Progenitor cell of endocrine pancreas (in vitro differentiated cells): ENCODE data around the gene CALM1. TPM values are rescaled to one million over a fixed set of nuclear protein-coding genes. Genes with fewer than 3 reads are reported as not detected.

Experiments used
- DNase-seq: peaks from one replicate; pipeline ENCODE4 v3.0.0; 2021; ENCODE audit warnings: low spot score; ENCODE audit not compliant: unreplicated experiment
- H3K27ac Mint-ChIP-seq: 2 replicates; pipeline ENCODE4 v1.8.0; 2021; ENCODE audit warnings: mild to moderate bottlenecking, moderate library complexity, mixed read lengths
- H3K27me3 Mint-ChIP-seq: 2 replicates; pipeline ENCODE4 v1.8.0; 2021; ENCODE audit warnings: mixed read lengths
- H3K36me3 Mint-ChIP-seq: 2 replicates; pipeline ENCODE4 v1.8.0; 2022; ENCODE audit warnings: mixed read lengths; ENCODE audit not compliant: insufficient read depth
- H3K4me1 Mint-ChIP-seq: 2 replicates; pipeline ENCODE4 v1.8.0; 2021; ENCODE audit warnings: low read depth, mixed read lengths
- H3K4me3 Mint-ChIP-seq: 2 replicates; pipeline ENCODE4 v1.8.0; 2021; ENCODE audit warnings: low read depth, mild to moderate bottlenecking, moderate library complexity, mixed read lengths
- H3K9me3 Mint-ChIP-seq: 2 replicates; pipeline ENCODE4 v1.8.0; 2021; ENCODE audit warnings: low read depth, mixed read lengths
- total RNA-seq: library from RNA; stranded (reverse); gene quantifications from 2 replicates; pipeline ENCODE4 v1.2.1, GENCODE V29; 2021
- TF ChIP-seq, protein P1 (sequence below): fragments of 200-600 bp; sonication (generic); IDR thresholded peaks from one replicate; pipeline ENCODE4 v1.5.0; 2021; ENCODE audit warnings: antibody characterized with exemption, mild to moderate bottlenecking; ENCODE audit not compliant: unreplicated experiment

The CALM1 gene
- total RNA-seq, 1 donor from 2014 or later: 331 TPM

DNA sequence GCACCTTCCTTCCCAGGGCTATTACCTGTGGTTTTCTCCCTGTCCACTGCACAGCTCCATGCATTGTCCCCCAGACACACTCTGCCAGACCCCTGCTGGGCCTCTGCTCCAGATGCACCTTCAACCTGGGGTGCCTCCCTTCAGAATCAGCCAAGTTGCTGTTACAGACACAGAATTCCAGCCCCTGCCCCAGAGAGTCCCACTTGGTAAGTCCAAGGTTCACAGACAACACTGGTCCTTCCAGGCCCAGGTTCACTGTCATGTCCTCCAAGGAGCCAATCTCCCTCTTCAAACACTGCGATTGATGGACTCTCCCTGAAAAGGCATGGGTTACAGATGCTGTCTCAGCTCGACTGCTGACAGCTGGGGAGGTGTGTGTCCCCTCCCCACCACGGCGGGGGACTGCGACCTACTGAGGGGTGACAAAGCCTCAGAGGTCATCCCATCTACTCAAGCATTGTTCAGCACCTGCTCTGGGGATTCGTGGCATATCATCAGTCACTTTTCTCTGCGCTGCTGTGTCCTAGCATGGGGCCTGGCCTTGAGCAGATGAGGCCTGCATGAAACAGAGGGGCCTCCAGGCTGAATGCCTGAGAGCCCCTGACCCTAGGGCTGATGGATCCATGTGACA is 24.3 kb downstream of the CALM1 start:
- Mint-ChIP-seq H3K27ac (no peak overlapping the region), H3K27me3 (peaks cover 3% of the 10 kb centered on the region), H3K9me3 (peaks cover 6% of the 10 kb centered on the region), H3K4me3 (no peak overlapping the region), H3K36me3 (no peaks in the 10 kb centered on the region), H3K4me1 (no peaks in the 10 kb centered on the region)
- no peak for DNase-seq
- TF ChIP-seq, protein P1, sequence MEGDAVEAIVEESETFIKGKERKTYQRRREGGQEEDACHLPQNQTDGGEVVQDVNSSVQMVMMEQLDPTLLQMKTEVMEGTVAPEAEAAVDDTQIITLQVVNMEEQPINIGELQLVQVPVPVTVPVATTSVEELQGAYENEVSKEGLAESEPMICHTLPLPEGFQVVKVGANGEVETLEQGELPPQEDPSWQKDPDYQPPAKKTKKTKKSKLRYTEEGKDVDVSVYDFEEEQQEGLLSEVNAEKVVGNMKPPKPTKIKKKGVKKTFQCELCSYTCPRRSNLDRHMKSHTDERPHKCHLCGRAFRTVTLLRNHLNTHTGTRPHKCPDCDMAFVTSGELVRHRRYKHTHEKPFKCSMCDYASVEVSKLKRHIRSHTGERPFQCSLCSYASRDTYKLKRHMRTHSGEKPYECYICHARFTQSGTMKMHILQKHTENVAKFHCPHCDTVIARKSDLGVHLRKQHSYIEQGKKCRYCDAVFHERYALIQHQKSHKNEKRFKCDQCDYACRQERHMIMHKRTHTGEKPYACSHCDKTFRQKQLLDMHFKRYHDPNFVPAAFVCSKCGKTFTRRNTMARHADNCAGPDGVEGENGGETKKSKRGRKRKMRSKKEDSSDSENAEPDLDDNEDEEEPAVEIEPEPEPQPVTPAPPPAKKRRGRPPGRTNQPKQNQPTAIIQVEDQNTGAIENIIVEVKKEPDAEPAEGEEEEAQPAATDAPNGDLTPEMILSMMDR: no peak

DNA sequence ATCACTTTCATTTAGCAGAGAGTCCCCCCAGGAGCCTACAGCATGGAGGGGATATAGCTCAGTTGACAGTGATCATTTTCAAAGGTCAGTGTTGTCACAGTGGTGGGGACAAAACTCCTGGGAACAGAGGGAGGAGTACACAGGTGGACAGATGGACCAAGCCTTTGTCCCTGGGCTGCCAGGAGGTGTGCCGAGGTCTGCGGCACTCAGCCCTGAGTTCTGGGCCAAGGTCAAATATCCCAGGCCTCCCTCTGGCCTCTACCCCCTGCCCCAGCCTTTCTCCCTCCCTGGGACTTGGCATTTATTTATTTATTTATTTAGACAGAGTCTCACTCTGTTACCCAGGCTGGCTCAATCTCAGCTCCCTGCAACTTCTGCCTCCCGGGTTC is 24.8 kb downstream of the CALM1 start:
- Mint-ChIP-seq H3K36me3 (no peaks in the 10 kb centered on the region), H3K27ac (no peak overlapping the region), H3K9me3 (peaks cover 6% of the 10 kb centered on the region), H3K4me1 (no peaks in the 10 kb centered on the region), H3K4me3 (no peak overlapping the region), H3K27me3 (peaks cover 4% of the 10 kb centered on the region)
- DNase-seq: no peak
- TF ChIP-seq, protein P1: no peak

DNA sequence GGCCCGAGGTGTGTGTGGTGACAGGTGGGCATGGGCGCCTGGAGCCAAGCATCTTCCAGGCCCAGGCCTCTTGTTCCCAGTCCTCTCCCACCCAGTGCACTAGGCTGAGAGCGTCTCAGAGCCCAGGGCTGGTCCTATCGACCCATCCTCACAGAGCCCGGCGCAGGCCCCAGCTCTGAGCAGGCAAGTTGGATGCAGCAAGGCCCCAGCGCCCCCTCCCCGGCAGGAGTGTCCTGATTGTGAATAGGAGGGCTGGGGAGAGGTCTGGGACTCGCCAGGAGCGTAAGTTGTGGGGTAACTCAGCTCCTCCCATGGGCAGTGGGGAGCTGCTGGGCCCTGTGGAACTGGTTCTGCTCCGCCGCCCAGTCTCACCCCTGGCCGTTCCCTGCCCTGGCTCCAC is 26.3 kb downstream of the CALM1 start:
- no peak overlapping the region for H3K27ac Mint-ChIP-seq
- no peak overlapping the region for H3K4me3 Mint-ChIP-seq
- peaks cover 2% of the 10 kb centered on the region for H3K9me3 Mint-ChIP-seq
- H3K27me3 Mint-ChIP-seq: peaks cover 8% of the 10 kb centered on the region
- TF ChIP-seq, protein P1: no peak
- no peak for DNase-seq
- H3K4me1 Mint-ChIP-seq: no peaks in the 10 kb centered on the region
- no peaks in the 10 kb centered on the region for H3K36me3 Mint-ChIP-seq

DNA sequence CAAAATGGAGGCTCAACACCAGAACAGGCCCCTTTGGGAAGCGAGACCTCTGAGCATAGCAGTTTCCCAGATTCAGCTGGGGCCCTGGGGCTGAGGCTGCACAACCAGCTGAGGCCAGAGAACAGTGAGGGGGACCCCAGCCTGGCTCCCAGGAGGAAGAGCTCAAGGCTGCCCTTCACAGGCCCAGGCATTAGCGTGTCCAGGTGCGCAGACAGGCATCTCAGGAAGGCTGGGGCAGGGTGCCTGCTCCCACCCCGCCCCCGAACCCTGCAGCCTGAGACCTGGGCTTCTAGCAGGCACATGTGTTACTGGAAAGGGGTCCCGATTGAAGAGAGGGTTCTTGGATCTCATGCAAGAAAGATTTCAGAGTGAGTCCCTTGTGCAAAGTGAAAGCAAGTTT is 27.2 kb downstream of the CALM1 start:
- no peaks in the 10 kb centered on the region for H3K4me1 Mint-ChIP-seq
- DNase-seq: no peak
- no peaks in the 10 kb centered on the region for H3K9me3 Mint-ChIP-seq
- no peaks in the 10 kb centered on the region for H3K36me3 Mint-ChIP-seq
- TF ChIP-seq, protein P1: no peak
- H3K27me3 Mint-ChIP-seq: peaks cover 8% of the 10 kb centered on the region
- no peak overlapping the region for H3K27ac Mint-ChIP-seq
- H3K4me3 Mint-ChIP-seq: no peak overlapping the region

DNA sequence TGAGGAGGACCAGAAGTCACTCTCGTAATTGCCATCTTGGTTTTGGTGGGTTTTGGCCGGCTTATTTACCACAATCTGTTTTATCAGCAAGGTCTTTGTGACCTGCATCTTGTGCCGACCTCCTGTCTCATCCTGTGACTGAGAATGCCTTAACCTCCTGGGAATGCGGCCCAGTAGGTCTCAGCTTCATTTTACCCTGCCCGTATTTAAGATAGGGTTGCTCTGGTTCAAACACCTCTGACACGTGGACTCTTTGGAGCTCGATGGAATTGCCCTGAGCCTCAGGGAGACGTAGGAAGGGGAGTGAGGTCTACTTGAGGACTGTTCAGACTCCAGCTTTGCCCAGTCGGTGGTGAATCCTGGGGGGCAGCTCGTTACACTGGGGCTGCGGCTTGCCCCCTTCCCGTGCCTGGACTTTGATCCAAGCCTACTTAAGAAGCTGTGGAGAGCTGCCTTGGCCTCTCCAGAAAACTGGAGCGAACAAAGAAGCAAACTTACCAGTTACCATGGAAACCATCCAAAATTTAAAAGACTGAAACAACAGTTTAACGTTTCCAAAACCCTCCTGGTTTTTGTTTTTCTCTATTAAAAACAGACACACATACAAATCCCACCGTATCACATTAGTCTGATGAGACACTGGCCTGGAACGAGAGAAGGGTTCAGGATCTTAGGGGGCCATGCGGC is 28.0 kb downstream of the CALM1 start:
- Mint-ChIP-seq H3K27ac (no peak overlapping the region), H3K36me3 (no peaks in the 10 kb centered on the region), H3K27me3 (peaks cover 8% of the 10 kb centered on the region)

More for the DNA sequence above, 28.0 kb downstream of the CALM1 start:
- no peaks in the 10 kb centered on the region for H3K9me3 Mint-ChIP-seq
- no peak overlapping the region for H3K4me3 Mint-ChIP-seq
- H3K4me1 Mint-ChIP-seq: no peaks in the 10 kb centered on the region
- TF ChIP-seq, protein P1: no peak
- DNase-seq: no peak
